ENCODE results near the gene KCNE3. TPM values are rescaled to one million over a fixed set of nuclear protein-coding genes. Genes with fewer than 3 reads are reported as not detected.
"Not testable (repeated sequence)": the region's sequence is repeated elsewhere in the genome, so short reads cannot be mapped to it uniquely, and the experiment has no call there.

The KCNE3 gene
- total RNA-seq, 1 experiment from 2014 or later, result not detected

- Histone ChIP-seq H2AFZ (ENCODE audit: low read length) (no peak overlapping the region), H3K9me3 (ENCODE audit: low read length) (no peaks in the 10 kb centered on the region), H3K36me3 (ENCODE audit: insufficient read depth, low read length) (no peaks in the 10 kb centered on the region), H3K27me3 (ENCODE audit: low read length) (no peaks in the 10 kb centered on the region), H3K9me2 (replicated peaks; ENCODE audit: insufficient read depth, low read length) (no peaks in the 10 kb centered on the region), H3K27ac (ENCODE audit: low read length) (no peak overlapping the region), H3K9ac (ENCODE audit: low read length) (no peak overlapping the region), H3K4me1 (ENCODE audit: low read length) (no peaks in the 10 kb centered on the region), H3K79me2 (ENCODE audit: low read length) (no peaks in the 10 kb centered on the region), H3K4me2 (ENCODE audit: low read depth, low read length, poor library complexity, severe bottlenecking) (no peak overlapping the region), H4K20me1 (ENCODE audit: insufficient read depth, low read depth, low read length) (no peaks in the 10 kb centered on the region), H3K4me3 (ENCODE audit: low read length) (no peak overlapping the region)
- DNase-seq, result no peak
These were observed 39.9 kb downstream of the KCNE3 start for GRCh38 chr11:74427384-74427886.

GRCh38 chr11:74425100-74425499 lies 42.2 kb downstream of the KCNE3 start:
- Histone ChIP-seq H3K27ac (ENCODE audit: low read length) (no peak overlapping the region), H3K9me2 (replicated peaks; ENCODE audit: insufficient read depth, low read length) (no peaks in the 10 kb centered on the region), H3K9ac (ENCODE audit: low read length) (no peak overlapping the region), H3K4me3 (ENCODE audit: low read length) (no peak overlapping the region), H4K20me1 (ENCODE audit: insufficient read depth, low read depth, low read length) (no peaks in the 10 kb centered on the region), H3K27me3 (ENCODE audit: low read length) (no peaks in the 10 kb centered on the region), H3K79me2 (ENCODE audit: low read length) (no peaks in the 10 kb centered on the region), H3K36me3 (ENCODE audit: insufficient read depth, low read length) (no peaks in the 10 kb centered on the region), H3K9me3 (ENCODE audit: low read length) (no peaks in the 10 kb centered on the region), H3K4me1 (ENCODE audit: low read length) (no peaks in the 10 kb centered on the region), H2AFZ (ENCODE audit: low read length) (no peak overlapping the region), H3K4me2 (ENCODE audit: low read depth, low read length, poor library complexity, severe bottlenecking) (no peak overlapping the region)
- DNase-seq, result no peak

- Histone ChIP-seq H3K9me3 (ENCODE audit: low read length) (no peaks in the 10 kb centered on the region), H3K9ac (ENCODE audit: low read length) (no peak overlapping the region), H2AFZ (ENCODE audit: low read length) (no peak overlapping the region), H3K4me2 (ENCODE audit: low read depth, low read length, poor library complexity, severe bottlenecking) (no peak overlapping the region), H3K27me3 (ENCODE audit: low read length) (no peaks in the 10 kb centered on the region), H3K9me2 (replicated peaks; ENCODE audit: insufficient read depth, low read length) (no peaks in the 10 kb centered on the region), H3K79me2 (ENCODE audit: low read length) (no peaks in the 10 kb centered on the region), H3K4me3 (ENCODE audit: low read length) (no peak overlapping the region), H3K4me1 (ENCODE audit: low read length) (no peaks in the 10 kb centered on the region), H3K36me3 (ENCODE audit: insufficient read depth, low read length) (no peaks in the 10 kb centered on the region), H3K27ac (ENCODE audit: low read length) (no peak overlapping the region), H4K20me1 (ENCODE audit: insufficient read depth, low read depth, low read length) (no peaks in the 10 kb centered on the region)
- DNase-seq, result no peak
These were observed 48.8 kb downstream of the KCNE3 start for GRCh38 chr11:74418509-74418895.

GRCh38 chr11:74417860-74418508 lies 49.4 kb downstream of the KCNE3 start:
- Histone ChIP-seq H3K4me2 (ENCODE audit: low read depth, low read length, poor library complexity, severe bottlenecking) (no peak overlapping the region), H3K79me2 (ENCODE audit: low read length) (no peaks in the 10 kb centered on the region)

GRCh38 chr11:74417379-74417804 lies 50.0 kb downstream of the KCNE3 start:
- Histone ChIP-seq H3K9ac (ENCODE audit: low read length) (no peak overlapping the region), H3K4me2 (ENCODE audit: low read depth, low read length, poor library complexity, severe bottlenecking) (no peak overlapping the region), H3K36me3 (ENCODE audit: insufficient read depth, low read length) (no peaks in the 10 kb centered on the region), H3K27ac (ENCODE audit: low read length) (no peak overlapping the region), H3K9me2 (replicated peaks; ENCODE audit: insufficient read depth, low read length) (no peaks in the 10 kb centered on the region), H3K27me3 (ENCODE audit: low read length) (no peaks in the 10 kb centered on the region), H3K4me1 (ENCODE audit: low read length) (no peaks in the 10 kb centered on the region), H3K9me3 (ENCODE audit: low read length) (no peaks in the 10 kb centered on the region), H3K79me2 (ENCODE audit: low read length) (no peaks in the 10 kb centered on the region), H2AFZ (ENCODE audit: low read length) (no peak overlapping the region), H4K20me1 (ENCODE audit: insufficient read depth, low read depth, low read length) (no peaks in the 10 kb centered on the region), H3K4me3 (ENCODE audit: low read length) (no peak overlapping the region)
- DNase-seq, result no peak

More at GRCh38 chr11:74417860-74418508, 49.4 kb downstream of the KCNE3 start:
- no peak overlapping the region for H3K9ac ChIP-seq (ENCODE audit: low read length)
- H3K27ac ChIP-seq (ENCODE audit: low read length), result no peak overlapping the region
- H3K4me1 ChIP-seq (ENCODE audit: low read length), result no peaks in the 10 kb centered on the region
- no peaks in the 10 kb centered on the region for H3K27me3 ChIP-seq (ENCODE audit: low read length)
- no peaks in the 10 kb centered on the region for H3K9me3 ChIP-seq (ENCODE audit: low read length)
- no peak overlapping the region for H3K4me3 ChIP-seq (ENCODE audit: low read length)
- DNase-seq, result no peak
- no peaks in the 10 kb centered on the region for H4K20me1 ChIP-seq (ENCODE audit: insufficient read depth, low read depth, low read length)
- no peak overlapping the region for H2AFZ ChIP-seq (ENCODE audit: low read length)
- H3K36me3 ChIP-seq (ENCODE audit: insufficient read depth, low read length), result no peaks in the 10 kb centered on the region
- no peaks in the 10 kb centered on the region for H3K9me2 ChIP-seq (replicated peaks; ENCODE audit: insufficient read depth, low read length)

- H3K79me2 ChIP-seq (ENCODE audit: low read length); H3K9me3 ChIP-seq (ENCODE audit: low read length); H3K36me3 ChIP-seq (ENCODE audit: insufficient read depth, low read length); H3K4me2 ChIP-seq (ENCODE audit: low read depth, low read length, poor library complexity, severe bottlenecking); H3K9me2 ChIP-seq (replicated peaks; ENCODE audit: insufficient read depth, low read length); H3K9ac ChIP-seq (ENCODE audit: low read length); H2AFZ ChIP-seq (ENCODE audit: low read length); H3K4me3 ChIP-seq (ENCODE audit: low read length); H4K20me1 ChIP-seq (ENCODE audit: insufficient read depth, low read depth, low read length); DNase-seq; H3K4me1 ChIP-seq (ENCODE audit: low read length); H3K27me3 ChIP-seq (ENCODE audit: low read length); H3K27ac ChIP-seq (ENCODE audit: low read length): not testable (repeated sequence)
These were observed 50.4 kb downstream of the KCNE3 start for GRCh38 chr11:74416974-74417373.

GRCh38 chr11:74412733-74413359 lies 54.5 kb downstream of the KCNE3 start:
- H3K27ac ChIP-seq (ENCODE audit: low read length), result no peak overlapping the region
- H3K79me2 ChIP-seq (ENCODE audit: low read length), result no peaks in the 10 kb centered on the region
- H3K9me3 ChIP-seq (ENCODE audit: low read length), result no peaks in the 10 kb centered on the region
- H3K9ac ChIP-seq (ENCODE audit: low read length), result no peak overlapping the region
- H3K36me3 ChIP-seq (ENCODE audit: insufficient read depth, low read length), result no peaks in the 10 kb centered on the region
- H4K20me1 ChIP-seq (ENCODE audit: insufficient read depth, low read depth, low read length), result no peaks in the 10 kb centered on the region
- no peaks in the 10 kb centered on the region for H3K27me3 ChIP-seq (ENCODE audit: low read length)
- no peak overlapping the region for H3K4me2 ChIP-seq (ENCODE audit: low read depth, low read length, poor library complexity, severe bottlenecking)
- DNase-seq, result no peak
- no peaks in the 10 kb centered on the region for H3K4me1 ChIP-seq (ENCODE audit: low read length)
- no peak overlapping the region for H3K4me3 ChIP-seq (ENCODE audit: low read length)
- no peak overlapping the region for H2AFZ ChIP-seq (ENCODE audit: low read length)
- H3K9me2 ChIP-seq (replicated peaks; ENCODE audit: insufficient read depth, low read length), result no peaks in the 10 kb centered on the region

GRCh38 chr11:74412321-74412720 lies 55.0 kb downstream of the KCNE3 start:
- Histone ChIP-seq H4K20me1 (ENCODE audit: insufficient read depth, low read depth, low read length) (no peaks in the 10 kb centered on the region), H3K9me2 (replicated peaks; ENCODE audit: insufficient read depth, low read length) (no peaks in the 10 kb centered on the region), H3K4me2 (ENCODE audit: low read depth, low read length, poor library complexity, severe bottlenecking) (no peak overlapping the region), H3K4me1 (ENCODE audit: low read length) (no peaks in the 10 kb centered on the region), H3K9ac (ENCODE audit: low read length) (no peak overlapping the region), H3K4me3 (ENCODE audit: low read length) (no peak overlapping the region), H3K36me3 (ENCODE audit: insufficient read depth, low read length) (no peaks in the 10 kb centered on the region), H2AFZ (ENCODE audit: low read length) (no peak overlapping the region), H3K9me3 (ENCODE audit: low read length) (no peaks in the 10 kb centered on the region), H3K27me3 (ENCODE audit: low read length) (no peaks in the 10 kb centered on the region), H3K79me2 (ENCODE audit: low read length) (no peaks in the 10 kb centered on the region), H3K27ac (ENCODE audit: low read length) (no peak overlapping the region)
- DNase-seq, result no peak

All from Karpas-422 (cell line).